HG02610 (cell line): ENCODE measurements around the gene DSC1.
"Not testable (repeated sequence)": the region's sequence is repeated elsewhere in the genome, so short reads cannot be mapped to it uniquely, and the experiment has no call there.

Experiments
- ATAC-seq: cut with Tn5 transposase; IDR thresholded peaks from one replicate; pipeline ENCODE4 v1.9.1; 2021; ENCODE audit warnings: mild to moderate bottlenecking, moderate library complexity; ENCODE audit not compliant: unreplicated experiment

The DSC1 gene

GRCh38 chr18:31162825-31163435 lies at the start of gene DSC1:
TSS of gene DSC1 (minus strand) at chr18:31162856. CDS start at chr18:31162594, 262 bp downstream.
- ATAC-seq: no peak

GRCh38 chr18:31211047-31211446 lies 48.4 kb upstream of the DSC1 start:
- no peak for ATAC-seq

GRCh38 chr18:31209041-31209440 lies 46.4 kb upstream of the DSC1 start:
- no peak for ATAC-seq

GRCh38 chr18:31207391-31207790 lies 44.7 kb upstream of the DSC1 start:
- no peak for ATAC-seq

GRCh38 chr18:31206787-31207381 lies 44.2 kb upstream of the DSC1 start:
- peak; percentile 95 for ATAC-seq

- no peak for ATAC-seq
These were observed 43.4 kb upstream of the DSC1 start for GRCh38 chr18:31206071-31206470.

- ATAC-seq: no peak
These were observed 42.6 kb upstream of the DSC1 start for GRCh38 chr18:31205273-31205672.

- ATAC-seq: no peak
These were observed 42.2 kb upstream of the DSC1 start for GRCh38 chr18:31204833-31205232.

GRCh38 chr18:31204166-31204565 lies 41.5 kb upstream of the DSC1 start:
- ATAC-seq: no peak

- no peak for ATAC-seq
These were observed 41.1 kb upstream of the DSC1 start for GRCh38 chr18:31203794-31204148.

- no peak for ATAC-seq
These were observed 40.6 kb upstream of the DSC1 start for GRCh38 chr18:31203096-31203793.

GRCh38 chr18:31199190-31199769 lies 36.6 kb upstream of the DSC1 start:
- no peak for ATAC-seq

GRCh38 chr18:31197676-31198075 lies 35.0 kb upstream of the DSC1 start:
- ATAC-seq: no peak

GRCh38 chr18:31195063-31195462 lies 32.4 kb upstream of the DSC1 start:
- ATAC-seq: no peak

- no peak for ATAC-seq
These were observed 29.6 kb upstream of the DSC1 start for GRCh38 chr18:31192086-31192776.

- ATAC-seq: no peak
These were observed 28.3 kb upstream of the DSC1 start for GRCh38 chr18:31190919-31191318.

GRCh38 chr18:31189757-31190156 lies 27.1 kb upstream of the DSC1 start:
- peak; percentile 49 for ATAC-seq

GRCh38 chr18:31185186-31185950 lies 22.7 kb upstream of the DSC1 start:
- peak; percentile 49 for ATAC-seq

GRCh38 chr18:31183302-31183701 lies 20.6 kb upstream of the DSC1 start:
- no peak for ATAC-seq

- ATAC-seq: not testable (repeated sequence)
These were observed 14.7 kb upstream of the DSC1 start for GRCh38 chr18:31177369-31177768.

- ATAC-seq: no peak
These were observed 13.9 kb upstream of the DSC1 start for GRCh38 chr18:31176531-31176930.
